HepG2 (cell line): ENCODE results near the gene RPF1. TPM values are rescaled to one million over a fixed set of nuclear protein-coding genes. Genes with fewer than 3 reads are reported as not detected.
A peak's percentile ranks its signal among the peaks of the same experiment; 100 is the strongest.

Experiments used
- HINFP ChIP-seq: sonication (generic); formaldehyde crosslinking; IDR thresholded peaks from 2 replicates; pipeline ENCODE4 v1.4.0; 2020; ENCODE audit warnings: low read depth, mild to moderate bottlenecking, missing genetic modification reagents
- MTF2 ChIP-seq: sonication (generic); formaldehyde crosslinking; IDR thresholded peaks from 2 replicates; pipeline ENCODE4 v1.5.0; 2020; ENCODE audit warnings: missing genetic modification reagents, borderline replicate concordance
- NR2F2 ChIP-seq: IDR thresholded peaks from 2 replicates; pipeline ENCODE4 v1.6.1; 2012; ENCODE audit warnings: low read depth, inconsistent platforms, borderline replicate concordance
- PTBP1 ChIP-seq: fragments of 200-400 bp; formaldehyde crosslinking; IDR thresholded peaks from 2 replicates; pipeline ENCODE4 v1.6.1; 2018; ENCODE audit warnings: low read length, low read depth; ENCODE audit not compliant: poor library complexity, severe bottlenecking
- STAG1 ChIP-seq: sonication (generic); formaldehyde crosslinking; IDR thresholded peaks from 2 replicates; pipeline ENCODE4 v1.4.0; 2020; ENCODE audit warnings: missing genetic modification reagents
- TARDBP ChIP-seq: sonication (generic); formaldehyde crosslinking; IDR thresholded peaks from 2 replicates; pipeline ENCODE4 v1.8.0; 2022; ENCODE audit warnings: mild to moderate bottlenecking, missing genetic modification reagents
- TOE1 ChIP-seq: sonication (generic); formaldehyde crosslinking; IDR thresholded peaks from 2 replicates; pipeline ENCODE4 v1.4.0; 2020; ENCODE audit warnings: mild to moderate bottlenecking, missing genetic modification reagents
- ZBTB34 ChIP-seq: sonication (generic); formaldehyde crosslinking; IDR thresholded peaks from 2 replicates; pipeline ENCODE4 v1.8.0; 2022; ENCODE audit warnings: mild to moderate bottlenecking, missing genetic modification reagents
- ZNF337 ChIP-seq: sonication (generic); formaldehyde crosslinking; IDR thresholded peaks from 2 replicates; pipeline ENCODE4 v1.5.1; 2020; ENCODE audit warnings: missing genetic modification reagents, low read depth, mild to moderate bottlenecking, borderline replicate concordance
- ZNF407 ChIP-seq: sonication (generic); formaldehyde crosslinking; IDR thresholded peaks from one replicate; pipeline ENCODE4 v1.5.1; 2020; ENCODE audit warnings: mild to moderate bottlenecking, missing genetic modification reagents; ENCODE audit errors: not compliant biosample characterization
- ZNF564 ChIP-seq: sonication (generic); formaldehyde crosslinking; IDR thresholded peaks from 2 replicates; pipeline ENCODE4 v1.8.1; 2023; ENCODE audit warnings: mild to moderate bottlenecking, missing genetic modification reagents
- polyA plus RNA-seq, 8 experiments: library from polyadenylated mRNA; depleted of rRNA in 3 of 8; stranded (reverse) in 7 of 8; unstranded in 1 of 8; fragments of >200 nt; fragmentation: Illumina TruSeq in 4 of 8; extraction: Trizol in 4 of 8; gene quantifications; 2 replicates each; pipeline versions ENCODE4 v1.2.1 to v1.2.3, GENCODE V29; 2011 to 2016; ENCODE audit warnings: low read depth in 4 of 8, missing spikeins in 1 of 8, mixed read lengths in 1 of 8; ENCODE audit not compliant: insufficient read depth in 1 of 8
- total RNA-seq, 5 experiments: library from RNA; depleted of rRNA; stranded (reverse); fragments of >200 nt; fragmentation: Illumina TruSeq; extraction: Trizol; gene quantifications; 2 replicates each; pipeline ENCODE4 v1.2.3, GENCODE V29; 2016; ENCODE audit warnings: low read depth in 1 of 5
- TF ChIP-seq, protein P1 (sequence below), 2 experiments: sonication (generic) in 1 of 2; formaldehyde crosslinking in 1 of 2; IDR thresholded peaks; 2 replicates each; pipeline versions ENCODE4 v1.4.0 to v1.6.1; 2018 to 2020; ENCODE audit warnings: missing genetic modification reagents in 2 of 2, borderline replicate concordance in 1 of 2, low read depth in 1 of 2, mild to moderate bottlenecking in 1 of 2, missing biosample characterization in 1 of 2

The RPF1 gene
- total and polyA plus RNA-seq, 2 of the 13 experiments (the other 11 are each of a cell fraction or from before 2014, with no cell fraction given): 23.0 to 39.0 TPM

GRCh38 chr1:84504580-84505492, 25.8 kb downstream of the RPF1 start (continued):
- TF ChIP-seq NR2F2 (peak; percentile 33; the same call in 1 of the 2 replicates), MTF2 (no peak), TARDBP (CRISPR knock-in tag) (peak; percentile 48; the same call in 1 of the 2 replicates), PTBP1 (no peak), STAG1 (CRISPR knock-in tag) (no peak), TOE1 (no peak), ZNF564 (CRISPR knock-in tag) (no peak), ZNF337 (CRISPR knock-in tag) (no peak), HINFP (CRISPR knock-in tag) (0 out of 2 replicates have a peak, but pooled peaks have one; percentile 11), ZBTB34 (CRISPR knock-in tag) (peak; percentile 88), ZNF407 (no peak)
- TF ChIP-seq, protein P1, sequence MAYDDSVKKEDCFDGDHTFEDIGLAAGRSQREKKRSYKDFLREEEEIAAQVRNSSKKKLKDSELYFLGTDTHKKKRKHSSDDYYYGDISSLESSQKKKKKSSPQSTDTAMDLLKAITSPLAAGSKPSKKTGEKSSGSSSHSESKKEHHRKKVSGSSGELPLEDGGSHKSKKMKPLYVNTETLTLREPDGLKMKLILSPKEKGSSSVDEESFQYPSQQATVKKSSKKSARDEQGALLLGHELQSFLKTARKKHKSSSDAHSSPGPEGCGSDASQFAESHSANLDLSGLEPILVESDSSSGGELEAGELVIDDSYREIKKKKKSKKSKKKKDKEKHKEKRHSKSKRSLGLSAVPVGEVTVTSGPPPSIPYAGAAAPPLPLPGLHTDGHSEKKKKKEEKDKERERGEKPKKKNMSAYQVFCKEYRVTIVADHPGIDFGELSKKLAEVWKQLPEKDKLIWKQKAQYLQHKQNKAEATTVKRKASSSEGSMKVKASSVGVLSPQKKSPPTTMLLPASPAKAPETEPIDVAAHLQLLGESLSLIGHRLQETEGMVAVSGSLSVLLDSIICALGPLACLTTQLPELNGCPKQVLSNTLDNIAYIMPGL (CRISPR knock-in tag; IDR thresholded peaks at IDR 0.05; ENCODE audit: borderline replicate concordance in 1 of 2, low read depth in 1 of 2): peak in 1 of 2 experiments; percentile 61; a peak in 1 of 4 replicates
